Measurements from ENCODE around the gene DPYSL5.
"Not testable (repeated sequence)": the region's sequence is repeated elsewhere in the genome, so short reads cannot be mapped to it uniquely, and the experiment has no call there.

The DPYSL5 gene

GRCh38 chr2:26875808-26876207, 27.9 kb downstream of the DPYSL5 start:
- DNase-seq, result no peak

GRCh38 chr2:26876260-26876659, 28.3 kb downstream of the DPYSL5 start:
- no peak for DNase-seq

GRCh38 chr2:26877276-26877675, 29.3 kb downstream of the DPYSL5 start:
- no peak for DNase-seq

- DNase-seq, result no peak
Measured at GRCh38 chr2:26880161-26880560, 32.2 kb downstream of the DPYSL5 start.

- no peak for DNase-seq
Measured at GRCh38 chr2:26880910-26881435, 33.0 kb downstream of the DPYSL5 start.

GRCh38 chr2:26882220-26882619, 34.3 kb downstream of the DPYSL5 start:
- not testable (repeated sequence) for DNase-seq

GRCh38 chr2:26883956-26884355, 36.0 kb downstream of the DPYSL5 start:
- DNase-seq, result peak; percentile 44

- peak; percentile 33 for DNase-seq
Measured at GRCh38 chr2:26884486-26884885, 36.6 kb downstream of the DPYSL5 start.

- no peak for DNase-seq
Measured at GRCh38 chr2:26885651-26886329, 37.9 kb downstream of the DPYSL5 start.

GRCh38 chr2:26886736-26887135, 38.8 kb downstream of the DPYSL5 start:
- no peak for DNase-seq

- no peak for DNase-seq
Measured at GRCh38 chr2:26887151-26887550, 39.2 kb downstream of the DPYSL5 start.

GRCh38 chr2:26889796-26890195, 41.9 kb downstream of the DPYSL5 start:
- DNase-seq, result no peak

GRCh38 chr2:26890341-26891000, 42.5 kb downstream of the DPYSL5 start:
- DNase-seq, result no peak

- DNase-seq, result no peak
Measured at GRCh38 chr2:26892133-26892532, 44.2 kb downstream of the DPYSL5 start.

GRCh38 chr2:26892922-26893524, 45.1 kb downstream of the DPYSL5 start:
- DNase-seq, result peak; percentile 60

GRCh38 chr2:26894136-26894535, 46.2 kb downstream of the DPYSL5 start:
- DNase-seq, result no peak

GRCh38 chr2:26897807-26898479, 50.0 kb downstream of the DPYSL5 start:
- DNase-seq, result no peak

GRCh38 chr2:26898480-26899078, 50.6 kb downstream of the DPYSL5 start:
- DNase-seq, result no peak

GRCh38 chr2:26899500-26900164, 51.7 kb downstream of the DPYSL5 start:
- no peak for DNase-seq

GRCh38 chr2:26900831-26901321, 52.9 kb downstream of the DPYSL5 start:
- DNase-seq, result peak; percentile 75

- peak; percentile 88 for DNase-seq
Measured at GRCh38 chr2:26901326-26902183, 53.6 kb downstream of the DPYSL5 start.
